Mesenchymal stem cell (in vitro differentiated cells and primary cell): ENCODE results near the gene PROSER1.
A peak's percentile ranks its signal among the peaks of the same experiment; 100 is the strongest.

ENCODE experiments used
- DNase-seq: peaks from one replicate; pipeline ENCODE4 v3.0.0-alpha.2; 2013
- H2AFZ ChIP-seq: one replicate; pipeline ENCODE4 v1.6.1; 2013; ENCODE audit warnings: low read depth, mild to moderate bottlenecking, control low read depth, inconsistent platforms, low read length, moderate library complexity
- H2AK5ac ChIP-seq: 2 replicates; pipeline ENCODE4 v1.6.1; 2013; ENCODE audit warnings: low read length, moderate library complexity, mild to moderate bottlenecking, inconsistent platforms; ENCODE audit not compliant: severe bottlenecking
- H2BK120ac ChIP-seq: one replicate; pipeline ENCODE4 v1.6.1; 2013; ENCODE audit warnings: low read depth, mild to moderate bottlenecking, inconsistent platforms, low read length, moderate library complexity
- H2BK12ac ChIP-seq, 2 experiments: one replicate each; pipeline ENCODE4 v1.6.1; 2013; ENCODE audit warnings: inconsistent platforms in 2 of 2, low read length in 2 of 2, mild to moderate bottlenecking in 2 of 2, moderate library complexity in 2 of 2, control low read depth in 1 of 2
- H2BK15ac ChIP-seq: one replicate; pipeline ENCODE4 v1.6.1; 2013; ENCODE audit warnings: mild to moderate bottlenecking, low read depth, inconsistent platforms; ENCODE audit not compliant: poor library complexity, severe bottlenecking
- H2BK5ac ChIP-seq: 2 replicates; pipeline ENCODE4 v1.6.1; 2013; ENCODE audit warnings: low read depth, mild to moderate bottlenecking, low read length, control low read depth, inconsistent platforms; ENCODE audit not compliant: poor library complexity, severe bottlenecking
- H3K14ac ChIP-seq, 2 experiments: one replicate each; pipeline ENCODE4 v1.6.1; 2013; ENCODE audit warnings: inconsistent platforms in 2 of 2, low read length in 2 of 2, control low read depth in 1 of 2, mild to moderate bottlenecking in 1 of 2, moderate library complexity in 1 of 2
- H3K18ac ChIP-seq, 2 experiments: one replicate each; pipeline ENCODE4 v1.6.1; 2013; ENCODE audit warnings: inconsistent platforms in 2 of 2, low read length in 2 of 2, control low read depth in 1 of 2, low read depth in 1 of 2, mild to moderate bottlenecking in 1 of 2
- H3K23ac ChIP-seq, 2 experiments: one replicate each; pipeline ENCODE4 v1.6.1; 2013; ENCODE audit warnings: inconsistent platforms in 2 of 2, low read length in 2 of 2, mild to moderate bottlenecking in 2 of 2, moderate library complexity in 2 of 2, control low read depth in 1 of 2
- H3K27ac ChIP-seq: 2 replicates; pipeline ENCODE4 v1.5.1; 2013; ENCODE audit warnings: mild to moderate bottlenecking, moderate library complexity, low read length, control low read depth, inconsistent platforms; ENCODE audit not compliant: poor library complexity, severe bottlenecking
- H3K27me3 ChIP-seq, 2 experiments: 2 replicates each; pipeline versions ENCODE4 v1.6.1 to v1.7.0; 2013; ENCODE audit warnings: low read length in 2 of 2, mild to moderate bottlenecking in 2 of 2, moderate library complexity in 2 of 2, control low read depth in 1 of 2, inconsistent platforms in 1 of 2; ENCODE audit not compliant: control insufficient read depth in 1 of 2, insufficient read depth in 1 of 2
- H3K36me3 ChIP-seq, 2 experiments: 2 replicates each; pipeline versions ENCODE4 v1.6.1 to v1.7.0; 2013; ENCODE audit warnings: low read length in 2 of 2, control low read depth in 1 of 2, inconsistent platforms in 1 of 2, low read depth in 1 of 2, mild to moderate bottlenecking in 1 of 2; ENCODE audit not compliant: insufficient read depth in 2 of 2, control insufficient read depth in 1 of 2
- H3K4ac ChIP-seq, 2 experiments: one replicate each; pipeline ENCODE4 v1.6.1; 2013; ENCODE audit warnings: inconsistent platforms in 2 of 2, low read length in 2 of 2, mild to moderate bottlenecking in 2 of 2, moderate library complexity in 2 of 2, control low read depth in 1 of 2, low read depth in 1 of 2
- H3K4me1 ChIP-seq: 2 replicates; pipeline ENCODE4 v1.6.1; 2013; ENCODE audit warnings: low read depth, low read length, control low read depth; ENCODE audit not compliant: control insufficient read depth, insufficient read depth
- H3K4me2 ChIP-seq: 2 replicates; pipeline ENCODE4 v1.6.1; 2013; ENCODE audit warnings: low read length, mild to moderate bottlenecking, inconsistent platforms; ENCODE audit not compliant: poor library complexity, severe bottlenecking
- H3K4me3 ChIP-seq, 2 experiments: 2 replicates each; pipeline versions ENCODE4 v1.5.1 to v1.7.0; 2013; ENCODE audit warnings: low read length in 2 of 2, mild to moderate bottlenecking in 2 of 2, control low read depth in 1 of 2, low read depth in 1 of 2; ENCODE audit not compliant: insufficient read depth in 1 of 2
- H3K79me1 ChIP-seq: replicated peaks from 2 replicates; pipeline ENCODE4 v1.6.1; 2013; ENCODE audit warnings: mild to moderate bottlenecking, control low read depth, low read length, inconsistent platforms; ENCODE audit not compliant: poor library complexity, severe bottlenecking
- H3K9ac ChIP-seq: 2 replicates; pipeline ENCODE4 v1.7.0; 2013; ENCODE audit warnings: mild to moderate bottlenecking, low read length, moderate library complexity
- H3K9me3 ChIP-seq: 2 replicates; pipeline ENCODE4 v1.7.0; 2013; ENCODE audit warnings: mild to moderate bottlenecking, low read length; ENCODE audit not compliant: control insufficient read depth
- H4K8ac ChIP-seq: one replicate; pipeline ENCODE4 v1.6.1; 2013; ENCODE audit warnings: inconsistent platforms, mild to moderate bottlenecking, low read length, moderate library complexity
- H4K91ac ChIP-seq: one replicate; pipeline ENCODE4 v1.6.1; 2013; ENCODE audit warnings: mild to moderate bottlenecking, low read length, inconsistent platforms
- WGBS: methylation state at CpG from one replicate; pipeline ENCODE4 v1.1.7; 2013; ENCODE audit warnings: mixed read lengths; 5-methylcytosine and 5-hydroxymethylcytosine counted together

Gene PROSER1

GRCh38 chr13:39047560-39047959 lies 9.7 kb upstream of the PROSER1 start:
- Histone ChIP-seq H3K14ac (no peak overlapping the region), H3K79me1 (no peaks in the 10 kb centered on the region), H2BK12ac (no peak overlapping the region), H3K4ac (no peak overlapping the region), H3K4me3 (no peak overlapping the region), H3K4me2 (no peak overlapping the region), H3K9ac (no peak overlapping the region), H3K27ac (no peak overlapping the region), H2BK15ac (no peak overlapping the region), H3K9me3 (no peaks in the 10 kb centered on the region), H3K23ac (no peak overlapping the region), H3K27me3 (no peaks in the 10 kb centered on the region), H2BK5ac (no peak overlapping the region), H4K8ac (no peak overlapping the region), H3K4me1 (no peaks in the 10 kb centered on the region), H3K36me3 (peaks cover 0 to 15% of the 10 kb centered on the region in 2 experiments), H4K91ac (no peak overlapping the region), H3K18ac (no peak overlapping the region), H2BK120ac (no peak overlapping the region), H2AK5ac (no peak overlapping the region), H2AFZ (no peak overlapping the region)
- WGBS: 19% methylated on average over 1 of the region's 2 CpGs
- DNase-seq: no peak

GRCh38 chr13:39044536-39044935 lies 6.6 kb upstream of the PROSER1 start:
- H3K9me3 ChIP-seq: no peaks in the 10 kb centered on the region
- H3K23ac ChIP-seq: no peak overlapping the region
- no peak overlapping the region for H3K14ac ChIP-seq
- H3K4ac ChIP-seq: no peak overlapping the region
- peaks cover 0 to 18% of the 10 kb centered on the region in 2 experiments for H3K36me3 ChIP-seq
- H4K8ac ChIP-seq: no peak overlapping the region
- no peaks in the 10 kb centered on the region for H3K79me1 ChIP-seq
- H3K27ac ChIP-seq: no peak overlapping the region
- H3K4me3 ChIP-seq: no peak overlapping the region
- H3K4me1 ChIP-seq: no peaks in the 10 kb centered on the region
- H3K9ac ChIP-seq: no peak overlapping the region
- DNase-seq: no peak
- no peak overlapping the region for H2BK15ac ChIP-seq
- H2BK5ac ChIP-seq: no peak overlapping the region
- H2AK5ac ChIP-seq: no peak overlapping the region
- H3K4me2 ChIP-seq: no peak overlapping the region
- no peak overlapping the region for H2BK120ac ChIP-seq
- H4K91ac ChIP-seq: no peak overlapping the region
- no peaks in the 10 kb centered on the region for H3K27me3 ChIP-seq
- no peak overlapping the region for H3K18ac ChIP-seq
- no peak overlapping the region for H2BK12ac ChIP-seq
- WGBS: 96% methylated on average over 3 of the region's 3 CpGs
- no peak overlapping the region for H2AFZ ChIP-seq

- H3K79me1 ChIP-seq: peaks cover 7% of the 10 kb centered on the region
- no peak overlapping the region for H3K23ac ChIP-seq
- H2BK12ac ChIP-seq: no peak overlapping the region
- no peak overlapping the region for H4K8ac ChIP-seq
- H2AK5ac ChIP-seq: no peak overlapping the region
- peak overlapping the region; percentile 55 for H3K9ac ChIP-seq
- H3K27me3 ChIP-seq: no peaks in the 10 kb centered on the region
- no peak overlapping the region for H3K14ac ChIP-seq
- H2AFZ ChIP-seq: no peak overlapping the region
- H3K4me1 ChIP-seq: peaks cover 2% of the 10 kb centered on the region
- peaks cover 0 to 18% of the 10 kb centered on the region in 2 experiments for H3K36me3 ChIP-seq
- H3K4me3 ChIP-seq: no peak overlapping the region
- H3K4me2 ChIP-seq: no peak overlapping the region
- H3K18ac ChIP-seq: no peak overlapping the region
- peak; percentile 22 for DNase-seq
- no peak overlapping the region for H4K91ac ChIP-seq
- H2BK15ac ChIP-seq: no peak overlapping the region
- H3K4ac ChIP-seq: no peak overlapping the region
- no peak overlapping the region for H2BK120ac ChIP-seq
- no peak overlapping the region for H2BK5ac ChIP-seq
- H3K9me3 ChIP-seq: no peaks in the 10 kb centered on the region
- no CpG with 5 or more reads among the region's 1 CpG for WGBS
- H3K27ac ChIP-seq: no peak overlapping the region
These were observed 2.3 kb upstream of the PROSER1 start for GRCh38 chr13:39040206-39040605.

- Histone ChIP-seq H3K36me3 (peaks cover 0 to 12% of the 10 kb centered on the region in 2 experiments), H3K18ac (no peak overlapping the region), H3K4ac (no peak overlapping the region), H4K91ac (no peak overlapping the region), H4K8ac (no peak overlapping the region), H3K79me1 (peaks cover 7% of the 10 kb centered on the region), H3K27ac (no peak overlapping the region), H3K4me1 (peaks cover 2% of the 10 kb centered on the region), H3K9ac (peak overlapping the region; percentile 92), H3K27me3 (no peaks in the 10 kb centered on the region), H2BK12ac (no peak overlapping the region), H3K14ac (no peak overlapping the region), H2BK5ac (no peak overlapping the region), H3K4me3 (peak overlapping the region in 1 of 2 experiments; percentile 98), H2BK15ac (no peak overlapping the region), H3K4me2 (peak overlapping the region; percentile 61), H3K23ac (no peak overlapping the region), H2AFZ (no peak overlapping the region), H3K9me3 (no peaks in the 10 kb centered on the region), H2BK120ac (no peak overlapping the region), H2AK5ac (no peak overlapping the region)
- 74% methylated on average over 7 of the region's 7 CpGs for WGBS
- DNase-seq: no peak
These were observed 1.2 kb upstream of the PROSER1 start for GRCh38 chr13:39039041-39039440.
